Dedifferentiated amniotic fluid mesenchymal stem cell (primary cell): Measurements from ENCODE around the gene CD27.
"Not testable (repeated sequence)": the region's sequence is repeated elsewhere in the genome, so short reads cannot be mapped to it uniquely, and the experiment has no call there.

Experiments
- DNase-seq: peaks from one replicate; pipeline ENCODE4 v3.0.0-alpha.2; 2016; ENCODE audit errors: extremely low spot score

Gene CD27

DNA sequence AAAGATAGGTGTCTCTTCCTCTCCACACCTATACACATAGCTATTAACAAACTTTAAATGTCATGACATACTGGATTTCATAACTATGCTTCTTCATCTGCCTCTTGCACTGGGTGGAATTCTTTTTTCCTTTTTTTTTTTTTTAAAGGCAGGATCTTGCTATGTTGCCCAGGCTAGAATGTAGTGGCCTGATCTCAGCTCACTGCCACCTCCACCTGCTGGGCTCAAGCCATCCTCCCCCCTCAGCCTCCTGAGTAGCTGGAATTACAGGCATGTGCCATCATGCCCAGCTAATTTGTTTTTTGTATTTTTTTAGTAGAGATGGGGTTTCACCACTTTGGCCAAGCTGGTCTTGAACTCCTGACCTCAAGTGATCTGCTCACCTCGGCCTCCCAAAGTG is 43.5 kb downstream of the CD27 start:
- no peak for DNase-seq

GRCh38 chr12:6489449-6489848 is 44.7 kb downstream of the CD27 start:
- DNase-seq = no peak

GRCh38 chr12:6490673-6491072 is 45.9 kb downstream of the CD27 start:
- DNase-seq = not testable (repeated sequence)

- DNase-seq = peak; percentile 95
These were observed 48.2 kb downstream of the CD27 start, which contains the start of gene MRPL51 for GRCh38 chr12:6492838-6493496. MRPL51 (minus strand) TSS chr12:6493262; CDS start chr12:6493136, 126 bp downstream.

DNA sequence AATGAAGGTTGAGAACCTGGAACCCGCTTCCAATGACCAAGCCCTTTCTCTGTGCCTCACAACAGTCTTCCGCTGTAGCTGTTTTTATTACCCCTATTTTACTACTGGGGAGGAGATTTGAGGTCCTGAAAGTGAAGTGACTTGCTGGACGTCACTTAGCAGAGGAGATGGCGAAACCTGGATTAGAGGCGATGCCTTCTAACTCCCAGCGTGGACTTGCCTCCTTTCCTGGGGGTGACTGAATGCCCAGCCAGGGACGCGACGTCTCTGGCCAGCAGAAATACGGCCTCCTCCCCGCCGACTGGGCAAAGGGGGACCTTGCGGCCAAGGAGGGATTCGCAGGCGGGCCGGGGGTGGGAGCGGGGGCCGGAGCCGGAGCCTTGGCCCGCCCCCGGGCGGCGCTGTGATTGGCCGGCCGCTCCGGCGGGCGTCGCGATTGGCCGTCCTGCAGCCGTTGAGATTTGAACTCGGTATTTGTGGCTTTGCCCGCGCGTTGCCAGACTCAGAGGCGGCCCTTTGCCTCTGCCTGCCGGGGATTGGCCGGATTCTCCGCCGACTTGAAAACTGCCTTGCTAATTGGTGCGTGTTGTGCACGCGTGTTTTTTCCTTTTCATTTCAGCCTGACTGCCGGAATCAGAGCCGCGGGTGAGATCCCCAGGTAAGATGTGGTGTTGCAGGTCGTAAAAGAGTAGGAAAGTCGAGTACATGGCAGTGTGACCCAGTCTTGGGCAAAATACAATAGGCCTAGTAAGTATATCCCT is 48.9 kb downstream of the CD27 start, which contains the start of gene NCAPD2:
NCAPD2 (plus strand) TSS at position 606 of the 761 bp plus-strand sequence. CDS start 997 bp downstream, outside the sequence.
- peak; percentile 97 for DNase-seq

GRCh38 chr12:6494258-6494743 is 49.5 kb downstream of the CD27 start:
- DNase-seq = no peak

- DNase-seq = no peak
These were observed 50.2 kb downstream of the CD27 start for GRCh38 chr12:6494968-6495367.

- not testable (repeated sequence) for DNase-seq
These were observed 52.5 kb downstream of the CD27 start for GRCh38 chr12:6497291-6497690.

DNA sequence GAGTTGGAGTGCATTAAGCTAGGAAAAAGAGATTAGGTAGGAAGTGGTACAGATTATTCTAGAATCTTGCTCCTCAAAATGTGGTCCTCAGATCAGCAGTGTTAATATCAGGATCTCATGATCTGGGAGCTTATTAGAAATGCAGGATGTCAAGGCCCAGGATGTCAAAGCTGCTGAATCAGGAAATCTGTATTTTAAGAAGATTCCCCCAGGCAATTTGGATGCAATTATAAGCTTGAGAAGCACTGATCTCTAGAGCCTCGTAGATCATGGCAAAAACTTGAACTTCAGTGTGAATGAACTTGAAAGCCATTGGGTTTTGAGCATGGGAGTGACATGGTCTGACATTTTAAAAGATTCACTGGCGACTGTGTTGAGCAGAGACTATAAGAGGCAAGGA is 55.7 kb downstream of the CD27 start:
- DNase-seq = no peak
